NCI-H1105 (cell line): ENCODE measurements around the gene PHF2.

Experiments
- DNase-seq: peaks from one replicate; lab custom pipeline; 2025; lab: John Stamatoyannopoulos, UW

The PHF2 gene

DNA sequence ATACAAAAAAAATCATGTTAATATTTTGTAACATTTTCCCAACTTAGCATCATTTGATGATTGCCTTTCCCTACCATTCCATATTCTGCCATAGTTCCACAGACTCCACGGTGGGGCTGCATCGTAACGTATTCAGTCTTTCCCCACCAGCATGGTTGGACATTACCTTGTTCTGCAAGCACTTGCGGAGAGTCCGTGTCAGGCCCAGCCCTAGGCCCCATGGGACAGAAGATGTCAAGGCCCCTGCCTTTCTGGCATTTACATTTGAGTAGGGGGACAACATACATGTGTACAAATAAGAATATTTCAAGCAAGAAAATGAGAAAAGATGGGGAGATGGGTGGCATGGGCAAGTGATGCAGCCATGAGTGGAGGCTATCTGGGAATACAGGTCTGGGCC lies 8.2 kb upstream of the PHF2 start:
- DNase-seq, result no peak

- DNase-seq, result no peak
Measured at GRCh38 chr9:93569621-93570174, 6.7 kb upstream of the PHF2 start.

DNA sequence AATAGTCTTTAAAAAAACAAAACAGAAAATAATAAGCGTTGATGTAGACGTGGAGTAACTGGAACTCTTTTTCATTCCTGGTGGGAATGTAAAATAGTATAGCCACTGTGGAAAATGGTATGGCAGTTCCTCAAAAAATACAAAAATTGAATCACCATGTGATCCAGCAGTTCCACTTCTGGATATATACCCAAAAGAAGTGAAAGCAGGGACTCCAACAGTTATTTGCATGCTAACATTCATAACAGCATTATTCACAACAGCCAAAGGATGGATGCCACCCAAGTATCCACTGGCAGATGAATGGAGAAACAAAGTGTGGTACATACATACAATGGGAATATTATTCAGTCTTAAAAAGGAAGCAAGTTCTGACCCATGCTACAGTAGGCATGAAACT lies 4.2 kb upstream of the PHF2 start:
- DNase-seq, result no peak

GRCh38 chr9:93572636-93573515 lies 3.5 kb upstream of the PHF2 start:
- no peak for DNase-seq

DNA sequence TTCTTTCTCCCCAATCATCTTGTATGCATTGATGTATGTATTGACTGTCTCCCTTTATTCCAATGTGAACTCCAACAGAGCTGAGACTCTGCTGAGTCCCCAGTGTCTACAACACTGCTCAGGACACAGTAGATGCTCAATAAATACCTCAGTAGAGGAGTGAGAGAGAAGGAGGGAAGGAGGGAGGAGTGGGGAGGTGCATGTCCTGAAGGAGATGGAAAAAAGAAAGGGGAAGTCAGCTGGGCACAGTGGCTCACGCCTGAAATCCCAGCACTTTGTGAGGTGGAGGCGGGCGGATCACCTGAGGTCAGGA lies 2.9 kb upstream of the PHF2 start:
- no peak for DNase-seq

DNA sequence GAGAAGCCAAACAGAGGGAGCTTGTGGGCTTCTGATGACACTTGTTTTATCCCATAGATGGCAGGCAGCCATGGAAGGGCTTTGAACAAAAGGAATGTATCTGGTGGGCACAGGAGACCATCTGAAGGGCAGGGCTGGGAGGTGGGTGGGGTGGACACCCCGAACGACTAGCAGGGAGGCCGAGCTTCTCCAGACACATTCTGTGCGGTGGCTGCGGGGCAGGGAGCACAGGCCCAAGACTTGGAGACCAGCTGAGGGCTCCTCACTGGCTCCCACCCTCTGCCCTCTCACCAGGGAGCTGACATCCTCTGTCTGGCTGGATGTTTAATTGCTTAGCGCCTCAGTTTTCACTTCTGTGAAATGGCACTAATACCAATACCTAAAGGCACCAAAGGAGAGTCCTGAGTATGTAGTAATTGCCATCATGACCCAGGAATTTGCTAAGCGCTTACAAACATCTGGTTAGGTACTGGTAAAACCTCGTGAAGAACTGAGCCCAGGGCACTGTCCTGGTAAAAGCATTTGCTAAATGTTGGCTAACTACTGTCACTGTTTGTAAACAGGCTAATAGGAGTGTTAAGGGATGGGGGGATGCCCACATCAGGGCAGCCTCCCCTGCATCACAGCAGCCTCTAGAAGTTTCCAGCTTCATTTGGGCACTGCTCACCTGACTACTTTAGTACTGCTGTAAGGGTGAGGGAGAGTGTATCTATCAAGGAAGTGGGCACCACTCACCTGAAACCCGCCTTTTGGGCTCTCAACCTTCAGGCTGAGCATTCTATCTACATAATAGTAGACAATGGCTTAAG lies 2.1 kb upstream of the PHF2 start:
- no peak for DNase-seq

DNA sequence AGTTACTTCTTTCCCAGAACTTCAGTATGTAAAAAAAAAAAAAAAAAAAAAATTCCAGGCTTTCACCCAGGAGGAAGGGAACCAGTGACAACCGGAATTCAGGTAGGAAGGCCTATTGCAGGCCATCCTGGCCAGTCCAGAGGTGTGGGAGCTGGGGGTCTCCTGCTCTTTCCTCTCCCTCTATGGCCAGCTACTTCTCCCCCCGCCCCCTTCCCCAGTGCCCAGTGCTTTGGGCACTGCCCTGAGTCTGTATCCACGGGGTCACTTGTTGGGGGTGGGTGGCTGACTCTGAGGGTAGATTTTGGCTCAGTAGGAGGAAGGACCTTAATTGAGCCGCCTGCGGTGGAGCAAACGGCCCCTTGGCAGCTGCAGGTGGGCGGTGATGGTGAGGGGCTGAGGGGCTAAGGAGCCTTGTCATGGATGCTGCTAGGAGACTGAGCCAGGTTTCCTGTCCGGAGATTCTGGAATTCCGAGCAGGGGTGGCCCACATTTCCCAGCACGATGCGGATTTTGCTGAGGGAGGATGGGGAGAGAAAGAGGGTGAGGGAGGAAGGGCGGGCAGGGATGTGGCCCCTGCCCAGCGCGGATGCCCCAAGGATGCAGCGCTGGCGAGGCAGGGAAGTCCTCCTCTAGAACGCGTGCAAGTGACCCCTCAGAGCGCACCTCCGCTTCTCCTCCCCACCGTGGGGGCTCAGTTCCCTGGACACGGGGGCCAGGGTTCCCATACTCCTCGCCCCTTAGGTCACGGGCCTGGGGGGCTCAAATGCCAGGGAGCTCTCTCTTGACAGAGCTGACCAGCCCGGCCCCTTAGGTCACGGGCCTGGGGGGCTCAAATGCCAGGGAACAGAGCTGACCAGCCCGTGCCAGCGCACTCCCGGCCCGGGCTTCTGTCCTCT lies 1.2 kb upstream of the PHF2 start:
- DNase-seq, result no peak

- DNase-seq, result no peak
Measured at GRCh38 chr9:93575796-93576257, 557 bp upstream of the PHF2 start.

DNA sequence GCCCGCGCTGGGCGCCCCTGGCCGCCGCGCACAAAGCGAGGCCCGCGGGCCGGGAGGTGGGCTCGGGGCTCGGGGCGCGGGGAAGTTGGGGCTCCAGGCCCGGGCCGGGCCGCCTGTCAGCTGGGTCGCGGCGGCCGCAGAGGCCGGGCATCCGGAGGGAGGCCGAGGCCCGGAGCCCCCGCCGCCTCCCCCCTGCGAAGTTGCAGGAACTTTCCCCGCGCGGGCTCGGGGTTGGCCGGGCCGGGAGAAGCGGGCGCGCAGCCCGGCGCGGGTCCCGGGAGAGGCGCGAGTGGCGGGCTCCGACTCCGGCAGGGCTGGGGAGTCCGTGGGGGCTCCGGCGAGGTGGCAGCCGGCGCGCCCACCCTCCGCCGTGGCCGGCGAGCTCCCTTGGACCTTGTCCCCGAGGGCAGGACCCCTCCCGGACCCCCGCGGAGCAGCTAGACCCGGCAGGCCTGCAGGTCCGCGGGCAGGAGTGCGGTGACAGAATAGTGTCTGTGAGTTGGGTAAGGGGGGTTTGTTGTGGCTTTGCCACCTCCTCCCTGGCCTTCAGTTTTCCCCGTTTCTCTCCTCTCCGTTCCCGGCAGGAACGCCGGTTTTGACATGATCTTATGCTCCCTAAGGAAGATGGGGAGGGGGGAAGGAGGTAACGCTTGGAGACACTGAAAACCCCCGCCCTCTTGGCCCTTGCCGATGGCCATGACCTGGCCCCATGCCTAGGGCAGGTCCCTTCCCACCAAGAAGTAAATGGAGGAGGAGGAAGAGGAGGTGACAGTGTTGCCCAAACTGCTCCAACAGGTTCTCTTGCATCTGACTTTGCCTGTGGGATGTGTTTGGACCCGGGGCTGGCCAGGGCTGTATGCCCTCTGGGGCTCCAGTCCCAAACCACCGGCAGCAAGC lies 942 bp downstream of the PHF2 start:
- DNase-seq, result no peak

GRCh38 chr9:93577975-93578682 lies 1.7 kb downstream of the PHF2 start:
- DNase-seq, result no peak

DNA sequence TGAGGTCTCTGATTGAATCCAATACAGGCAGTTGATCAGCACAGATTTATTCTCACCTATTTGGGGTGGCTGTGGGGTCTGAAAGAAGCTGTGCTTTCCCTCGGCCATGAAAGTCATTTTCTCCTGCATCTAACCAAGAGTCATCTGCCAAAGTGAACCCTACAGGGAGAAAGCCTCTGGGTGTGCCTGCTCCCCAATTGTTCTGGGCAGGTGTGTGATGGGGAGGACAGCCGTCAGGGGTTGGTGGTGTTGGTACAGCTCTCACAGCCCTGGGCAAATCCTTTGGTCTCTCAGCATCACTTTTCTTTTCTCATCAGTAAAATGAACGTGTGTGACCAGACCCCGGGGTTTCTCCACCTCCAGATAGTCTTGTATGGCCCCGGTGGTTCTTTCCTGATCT lies 2.5 kb downstream of the PHF2 start:
- no peak for DNase-seq

DNA sequence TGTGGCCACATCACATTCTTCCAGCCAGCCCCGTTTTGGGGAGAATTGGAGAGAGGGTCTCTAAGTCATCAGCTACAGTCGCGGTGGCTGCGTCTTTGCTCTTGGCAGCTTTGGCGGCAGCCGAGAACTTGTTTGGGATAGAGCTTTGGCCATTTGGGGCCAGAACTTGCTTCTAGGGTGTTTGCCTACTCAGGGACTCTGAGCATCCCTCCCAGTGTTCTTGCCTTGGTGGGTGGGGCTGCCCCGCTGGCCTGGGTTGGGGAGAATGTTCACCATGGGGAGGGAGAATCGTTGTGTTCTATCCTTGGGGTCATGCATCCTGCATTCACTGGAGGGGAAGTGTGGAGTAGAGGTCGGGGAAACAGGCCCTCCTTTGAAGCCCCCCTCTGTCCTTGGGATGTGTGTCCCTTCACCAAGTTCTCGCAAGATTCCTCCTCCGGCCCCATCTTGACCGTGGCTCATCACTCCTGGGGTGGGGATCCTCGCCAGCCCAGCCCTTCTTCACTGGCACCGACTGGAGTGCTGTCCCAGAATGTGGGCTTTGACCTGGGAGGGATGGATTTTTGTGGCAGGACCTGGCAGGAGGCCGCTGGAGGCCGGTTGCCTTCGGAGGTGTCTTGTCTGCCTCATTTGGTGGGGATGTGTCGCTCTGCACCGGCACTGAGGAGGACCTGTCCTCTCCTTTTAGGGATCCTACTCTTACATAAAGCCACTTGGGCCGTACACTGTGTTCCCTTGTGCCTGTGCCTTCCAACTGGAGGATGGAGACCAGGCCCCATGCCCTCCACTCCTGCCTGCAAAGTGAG lies 3.5 kb downstream of the PHF2 start:
- no peak for DNase-seq

GRCh38 chr9:93580654-93581380 lies 4.4 kb downstream of the PHF2 start:
- no peak for DNase-seq

DNA sequence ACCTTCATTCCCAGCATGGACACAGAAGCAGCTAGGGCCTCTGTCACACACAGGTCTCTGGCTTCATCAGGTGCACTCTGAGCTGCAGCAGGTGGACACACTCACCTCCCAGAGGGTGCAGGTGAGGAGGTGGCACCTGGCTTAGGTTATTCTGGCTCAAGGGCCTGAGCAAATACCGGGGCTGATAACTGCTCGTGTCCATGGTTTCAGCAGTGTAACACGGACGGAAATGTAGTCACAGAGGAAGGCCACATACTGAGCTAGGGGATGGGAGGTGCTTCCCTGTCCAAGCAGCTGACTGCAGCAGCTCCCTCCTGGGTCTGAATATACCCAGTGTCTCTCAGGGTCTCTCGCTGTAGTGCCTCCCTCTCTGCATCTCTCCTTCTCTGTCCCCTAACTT lies 5.7 kb downstream of the PHF2 start:
- peak; percentile 70 for DNase-seq

GRCh38 chr9:93582550-93582949 lies 6.2 kb downstream of the PHF2 start:
- no peak for DNase-seq

GRCh38 chr9:93585259-93585658 lies 8.9 kb downstream of the PHF2 start:
- no peak for DNase-seq

- no peak for DNase-seq
Measured at GRCh38 chr9:93585695-93586094, 9.3 kb downstream of the PHF2 start.

DNA sequence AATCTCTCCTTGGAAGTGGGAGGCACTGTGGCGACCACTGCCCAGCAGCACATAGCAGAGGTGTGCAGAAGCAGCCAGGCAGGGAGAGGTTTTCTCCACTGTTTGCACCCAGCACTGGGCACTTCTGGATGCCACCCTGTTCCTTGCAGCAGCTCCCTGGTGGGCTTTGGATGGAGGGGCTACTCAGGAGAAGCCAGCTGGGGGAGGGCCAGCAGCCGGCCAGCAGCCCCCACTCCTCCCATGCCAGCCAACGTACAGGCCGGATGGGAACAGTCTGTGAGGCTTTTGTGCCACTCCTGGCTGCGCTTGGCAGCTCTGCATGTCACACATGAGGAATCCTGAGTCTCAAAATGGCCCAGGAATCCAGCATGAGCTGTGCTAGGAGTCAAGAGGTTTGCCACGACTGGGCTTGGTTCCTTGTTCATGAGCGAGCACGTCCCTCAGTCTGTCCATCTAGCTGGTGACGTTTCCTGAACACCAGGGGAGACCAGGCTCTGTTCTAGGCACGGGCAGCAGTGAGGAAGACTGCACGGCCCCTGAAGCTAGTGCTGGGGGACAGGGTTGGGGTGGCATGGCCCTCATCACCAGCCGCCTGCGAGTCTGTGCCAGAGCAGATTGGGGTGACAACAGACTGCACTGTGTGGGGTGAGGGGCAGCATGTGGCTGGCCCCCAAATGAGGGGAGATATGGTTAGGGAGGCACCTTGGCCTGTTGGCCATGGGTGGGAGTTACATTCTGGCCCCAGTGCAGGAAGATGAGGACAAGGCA lies 10.1 kb downstream of the PHF2 start:
- no peak for DNase-seq
